T-cell (primary cell): Measurements from ENCODE around the gene UNC13A. TPM values are rescaled to one million over a fixed set of nuclear protein-coding genes. Genes with fewer than 3 reads are reported as not detected.
A peak's percentile ranks its signal among the peaks of the same experiment; 100 is the strongest.

Experiments
- ATAC-seq, 4 experiments: fragments of 200-7000 bp in 3 of 4; fragments of 150-1000 bp in 1 of 4; cut with Tn5 transposase; replicated peaks in 1 of 4; 1 replicate in 3 of 4; 2 replicates in 1 of 4; pipeline ENCODE4 v1.10.0; 2021; ENCODE audit warnings: moderate library complexity in 3 of 4, mild to moderate bottlenecking in 2 of 4, moderate number of reproducible peaks in 1 of 4
- CTCF ChIA-PET, 2 donors: fragments of 300-600 bp; sonication (Branson Sonifier 250); formaldehyde crosslinking; loops; one replicate each; lab custom pipeline; 2022; ENCODE audit warnings: antibody characterized with exemption in 2 of 2; lab: Charles Lee
- POLR2A ChIA-PET, 2 donors: fragments of 300-600 bp; sonication (Branson Sonifier 250); formaldehyde crosslinking; loops; one replicate each; lab custom pipeline; 2022; ENCODE audit warnings: antibody characterized with exemption in 2 of 2; lab: Charles Lee
- DNase-seq, 35 experiments: peaks; one replicate each; pipeline versions ENCODE4 v3.0.0 to v3.0.0-alpha.2; 2013 to 2023
- H3K27ac ChIP-seq: one replicate; pipeline ENCODE4 v1.5.1; 2013; ENCODE audit warnings: low read length
- H3K27me3 ChIP-seq, 2 experiments: replicated peaks in 1 of 2; 1 replicate in 1 of 2; 2 replicates in 1 of 2; pipeline versions ENCODE4 v1.6.1 to v1.7.0; 2013; ENCODE audit warnings: low read length in 1 of 2, mixed read lengths in 1 of 2; ENCODE audit not compliant: control insufficient read depth in 2 of 2, insufficient read depth in 2 of 2; ENCODE audit errors: extremely low read depth in 1 of 2
- H3K36me3 ChIP-seq, 2 donors: 1 replicate in 1 of 2; 2 replicates in 1 of 2; pipeline versions ENCODE4 v1.6.1 to v1.7.0; 2013; ENCODE audit warnings: low read length in 1 of 2; ENCODE audit not compliant: control insufficient read depth in 2 of 2, insufficient read depth in 1 of 2; ENCODE audit errors: extremely low read depth in 1 of 2
- H3K4me1 ChIP-seq, 2 experiments: 1 replicate in 1 of 2; 2 replicates in 1 of 2; pipeline versions ENCODE4 v1.6.1 to v1.7.0; 2013; ENCODE audit warnings: low read length in 2 of 2, mixed read lengths in 1 of 2; ENCODE audit not compliant: insufficient read depth in 2 of 2, control insufficient read depth in 1 of 2; ENCODE audit errors: extremely low read depth in 1 of 2
- H3K4me3 ChIP-seq, 2 donors: 1 replicate in 1 of 2; 2 replicates in 1 of 2; pipeline versions ENCODE4 v1.5.1 to v1.7.0; 2013; ENCODE audit warnings: mild to moderate bottlenecking in 2 of 2, low read length in 1 of 2, moderate library complexity in 1 of 2; ENCODE audit not compliant: control insufficient read depth in 1 of 2; ENCODE audit errors: extremely low read depth in 1 of 2
- H3K9me3 ChIP-seq: 2 replicates; pipeline ENCODE4 v1.7.0; 2013
- H3K27ac Mint-ChIP-seq, 2 donors: one replicate each; pipeline ENCODE4 v1.8.0; 2020 to 2021; ENCODE audit warnings: mild to moderate bottlenecking in 2 of 2, mixed read lengths in 2 of 2
- H3K27me3 Mint-ChIP-seq, 2 donors: one replicate each; pipeline ENCODE4 v1.8.0; 2021 to 2022; ENCODE audit warnings: mixed read lengths in 2 of 2
- H3K36me3 Mint-ChIP-seq: one replicate; pipeline ENCODE4 v1.8.0; 2021; ENCODE audit warnings: mixed read lengths
- H3K4me1 Mint-ChIP-seq, 3 donors: one replicate each; pipeline ENCODE4 v1.8.0; 2020 to 2022; ENCODE audit warnings: mixed read lengths in 3 of 3, mild to moderate bottlenecking in 1 of 3
- H3K4me3 Mint-ChIP-seq, 3 donors: one replicate each; pipeline ENCODE4 v1.8.0; 2020 to 2022; ENCODE audit warnings: mild to moderate bottlenecking in 3 of 3, mixed read lengths in 3 of 3, moderate library complexity in 3 of 3
- H3K9me3 Mint-ChIP-seq, 3 donors: one replicate each; pipeline ENCODE4 v1.8.0; 2020 to 2022; ENCODE audit warnings: mixed read lengths in 3 of 3
- WGBS: methylation state at CpG from one replicate; pipeline ENCODE4 v1.1.5; 2013; ENCODE audit warnings: missing lambda C conversion rate; ENCODE audit not compliant: insufficient coverage; 5-methylcytosine and 5-hydroxymethylcytosine counted together
- total RNA-seq, 35 experiments: library from RNA in 6 of 35; stranded (reverse) in 6 of 35; fragments of 120-200 nt in 1 of 35; gene quantifications; one replicate each; pipeline versions ENCODE4 v1.2.1 to v1.2.4 and lab custom pipeline; 2013 to 2026

UNC13A gene
- total RNA-seq, 5 donors from 2014 or later (not counting 1 experiment from before 2014, with no cell fraction given), result 0.07 to 0.18 (median 0.13) TPM; not detected in 1

- H3K27me3 ChIP-seq, result no peaks in the 10 kb centered on the region
These were observed 39.0 kb upstream of the UNC13A start for GRCh38 chr19:17726964-17727773.

GRCh38 chr19:17726136-17726741 is 38.1 kb upstream of the UNC13A start:
- Histone ChIP-seq H3K4me3 (no peak overlapping the region), H3K27me3 (no peaks in the 10 kb centered on the region), H3K4me1 (peaks cover 0 to 15% of the 10 kb centered on the region in 2 experiments), H3K9me3 (no peaks in the 10 kb centered on the region), H3K27ac (no peak overlapping the region), H3K36me3 (peaks cover 23 to 59% of the 10 kb centered on the region in 2 donors)
- ChIA-PET CTCF (no interaction called here), POLR2A (no interaction called here)
- Mint-ChIP-seq H3K27ac (no peak overlapping the region), H3K4me3 (no peak overlapping the region), H3K27me3 (no peaks in the 10 kb centered on the region), H3K36me3 (peaks cover 26% of the 10 kb centered on the region), H3K4me1 (peaks cover 24 to 42% (median 36%) of the 10 kb centered on the region in 3 donors), H3K9me3 (no peaks in the 10 kb centered on the region)
- 98% methylated on average over 59 of the region's 59 CpGs for WGBS
- ATAC-seq (no peak), DNase-seq (no peak)

More at GRCh38 chr19:17726964-17727773, 39.0 kb upstream of the UNC13A start:
- H3K9me3 ChIP-seq, result no peaks in the 10 kb centered on the region
- ATAC-seq (no peak), DNase-seq (no peak)
- WGBS, result 97% methylated on average over 62 of the region's 62 CpGs
- H3K4me3 ChIP-seq, result no peak overlapping the region
- peaks cover 22 to 63% of the 10 kb centered on the region in 2 donors for H3K36me3 ChIP-seq
- H3K9me3 Mint-ChIP-seq, result no peaks in the 10 kb centered on the region
- H3K27ac Mint-ChIP-seq, result no peak overlapping the region
- POLR2A ChIA-PET, result no interaction called here
- peaks cover 24 to 38% (median 33%) of the 10 kb centered on the region in 3 donors for H3K4me1 Mint-ChIP-seq
- no peak overlapping the region for H3K4me3 Mint-ChIP-seq
- CTCF ChIA-PET, result no interaction called here
- H3K4me1 ChIP-seq, result peaks cover 0 to 6% of the 10 kb centered on the region in 2 experiments
- H3K36me3 Mint-ChIP-seq, result peaks cover 30% of the 10 kb centered on the region
- H3K27me3 Mint-ChIP-seq, result no peaks in the 10 kb centered on the region
- no peak overlapping the region for H3K27ac ChIP-seq

GRCh38 chr19:17725422-17726078 is 37.4 kb upstream of the UNC13A start:
- Histone ChIP-seq H3K9me3 (no peaks in the 10 kb centered on the region), H3K4me1 (peaks cover 5 to 22% of the 10 kb centered on the region in 2 experiments), H3K27ac (no peak overlapping the region), H3K4me3 (no peak overlapping the region), H3K27me3 (no peaks in the 10 kb centered on the region), H3K36me3 (peaks cover 23 to 58% of the 10 kb centered on the region in 2 donors)
- 98% methylated on average over 16 of the region's 21 CpGs for WGBS
- peaks cover 24 to 43% (median 37%) of the 10 kb centered on the region in 3 donors for H3K4me1 Mint-ChIP-seq
- DNase-seq (peak in 3 of 35 experiments; percentile 17 to 30 (median 19)), ATAC-seq (peak in 1 of 4 experiments; percentile 30)
- no peak overlapping the region for H3K27ac Mint-ChIP-seq
- H3K36me3 Mint-ChIP-seq, result peaks cover 22% of the 10 kb centered on the region
- ChIA-PET CTCF (no interaction called here), POLR2A (no interaction called here)
- H3K9me3 Mint-ChIP-seq, result no peaks in the 10 kb centered on the region
- no peaks in the 10 kb centered on the region for H3K27me3 Mint-ChIP-seq
- H3K4me3 Mint-ChIP-seq, result no peak overlapping the region

GRCh38 chr19:17724655-17725054 is 36.5 kb upstream of the UNC13A start:
- Histone ChIP-seq H3K4me3 (no peak overlapping the region), H3K4me1 (peaks cover 10 to 31% of the 10 kb centered on the region in 2 experiments), H3K36me3 (peaks cover 17 to 52% of the 10 kb centered on the region in 2 donors), H3K27ac (no peak overlapping the region), H3K27me3 (no peaks in the 10 kb centered on the region), H3K9me3 (no peaks in the 10 kb centered on the region)
- ChIA-PET CTCF (no interaction called here), POLR2A (no interaction called here)
- DNase-seq (no peak), ATAC-seq (no peak)
- 100% methylated on average over 6 of the region's 7 CpGs for whole genome bisulfite sequencing
- Mint-ChIP-seq H3K4me3 (no peak overlapping the region), H3K27me3 (no peaks in the 10 kb centered on the region), H3K9me3 (no peaks in the 10 kb centered on the region), H3K36me3 (peaks cover 14% of the 10 kb centered on the region), H3K4me1 (peaks cover 28 to 42% (median 36%) of the 10 kb centered on the region in 3 donors), H3K27ac (no peak overlapping the region)

GRCh38 chr19:17722655-17723240 is 34.6 kb upstream of the UNC13A start:
- H3K4me3 ChIP-seq, result no peak overlapping the region
- no peaks in the 10 kb centered on the region for H3K27me3 Mint-ChIP-seq
- 96% methylated on average over 11 of the region's 12 CpGs for WGBS
- peak overlapping the region in 1 of 2 donors; percentile 19 for H3K27ac Mint-ChIP-seq
- H3K4me1 ChIP-seq, result peaks cover 10 to 36% of the 10 kb centered on the region in 2 experiments
- H3K36me3 ChIP-seq, result peaks cover 11 to 37% of the 10 kb centered on the region in 2 donors
- peaks cover 14% of the 10 kb centered on the region for H3K36me3 Mint-ChIP-seq
- ATAC-seq (no peak), DNase-seq (no peak)
- no peaks in the 10 kb centered on the region for H3K9me3 Mint-ChIP-seq
- no peak overlapping the region for H3K27ac ChIP-seq
- H3K9me3 ChIP-seq, result no peaks in the 10 kb centered on the region
- ChIA-PET CTCF (interaction anchor here in 1 of 2 donors (0.6 kb wide), 2 partner anchors 166 to 293 kb away, joined by 3 read pairs; no protein-coding TSS in a partner anchor), POLR2A (interaction anchor here in 1 of 2 donors (0.6 kb wide), 1 partner anchor 132 kb away, joined by 3 read pairs; no protein-coding TSS in a partner anchor)
- H3K4me1 Mint-ChIP-seq, result peaks cover 36 to 41% (median 39%) of the 10 kb centered on the region in 3 donors
- H3K27me3 ChIP-seq, result peaks cover 0 to 3% of the 10 kb centered on the region in 2 experiments
- H3K4me3 Mint-ChIP-seq, result no peak overlapping the region
